SK-N-SH (cell line): ENCODE data around the gene KCNQ5. TPM values are rescaled to one million over a fixed set of nuclear protein-coding genes. Genes with fewer than 3 reads are reported as not detected.
A peak's percentile ranks its signal among the peaks of the same experiment; 100 is the strongest.

Experiments
- CTCF ChIA-PET: fragments of 300-600, 350-600 bp; formaldehyde crosslinking; extraction: SDS; loops from one replicate; lab custom pipeline; 2021; lab: Yijun Ruan, JAX
- POLR2A ChIA-PET: fragments of 350-600 bp; sonication (Branson Sonifier 250); formaldehyde crosslinking; extraction: SDS; loops from one replicate; lab custom pipeline; 2020; ENCODE audit warnings: antibody characterized with exemption, inconsistent platforms; lab: Yijun Ruan, JAX
- DNase-seq: peaks from one replicate; pipeline ENCODE4 v3.0.0; 2012
- H2AFZ ChIP-seq: fragments of 200-600 bp; sonication (generic); 2 replicates; pipeline ENCODE4 v1.8.1; 2016; ENCODE audit warnings: antibody characterized with exemption, mild to moderate bottlenecking, low read depth
- H3F3A ChIP-seq: fragments of 200-600 bp; sonication (generic); replicated peaks from 2 replicates; pipeline ENCODE3; 2016; ENCODE audit warnings: antibody characterized with exemption, mild to moderate bottlenecking; ENCODE audit not compliant: insufficient read depth
- H3K27ac ChIP-seq, 2 experiments: fragments of 200-500 bp in 1 of 2; fragments of 200-600 bp in 1 of 2; sonication (Bioruptor generic) in 1 of 2; sonication (generic), shearing (Covaris generic) in 1 of 2; 2 replicates each; pipeline versions ENCODE4 v1.5.1 to v1.6.1; 2014 to 2016; ENCODE audit warnings: low read depth in 2 of 2, inconsistent platforms in 1 of 2, low read length in 1 of 2, mild to moderate bottlenecking in 1 of 2, mixed read lengths in 1 of 2
- H3K27me3 ChIP-seq: fragments of 200-600 bp; sonication (generic), shearing (Covaris generic); 2 replicates; pipeline ENCODE4 v1.6.1; 2016; ENCODE audit warnings: mixed run types; ENCODE audit not compliant: insufficient read depth
- H3K36me3 ChIP-seq, 2 experiments: fragments of 200-500 bp in 1 of 2; fragments of 200-600 bp in 1 of 2; sonication (Bioruptor generic) in 1 of 2; sonication (generic) in 1 of 2; replicated peaks in 1 of 2; 2 replicates each; pipeline versions ENCODE3 to v1.5.1; 2014 to 2016; ENCODE audit warnings: low read length in 1 of 2, mild to moderate bottlenecking in 1 of 2; ENCODE audit not compliant: insufficient read depth in 2 of 2, control insufficient read depth in 1 of 2
- H3K4me1 ChIP-seq, 2 experiments: fragments of 200-500 bp in 1 of 2; fragments of 200-600 bp in 1 of 2; sonication (Bioruptor generic) in 1 of 2; sonication (generic), shearing (Covaris generic) in 1 of 2; 2 replicates each; pipeline versions ENCODE4 v1.5.1 to v1.6.1; 2014 to 2016; ENCODE audit warnings: low read depth in 1 of 2, low read length in 1 of 2, mixed run types in 1 of 2; ENCODE audit not compliant: insufficient read depth in 2 of 2, control insufficient read depth in 1 of 2
- H3K4me2 ChIP-seq: fragments of 200-600 bp; sonication (generic), shearing (Covaris generic); 2 replicates; pipeline ENCODE4 v1.6.1; 2017; ENCODE audit warnings: mixed run types
- H3K4me3 ChIP-seq, 2 experiments: fragments of 200-500 bp in 1 of 2; fragments of 200-600 bp in 1 of 2; sonication (Bioruptor generic) in 1 of 2; sonication (generic), shearing (Covaris generic) in 1 of 2; 2 replicates each; pipeline versions ENCODE4 v1.5.1 to v1.8.1; 2014 to 2016; ENCODE audit warnings: low read depth in 2 of 2, inconsistent platforms in 1 of 2, low read length in 1 of 2, mild to moderate bottlenecking in 1 of 2, mixed read lengths in 1 of 2, moderate library complexity in 1 of 2
- H3K79me2 ChIP-seq: fragments of 200-600 bp; sonication (generic); 2 replicates; pipeline ENCODE4 v1.8.1; 2017; ENCODE audit warnings: mild to moderate bottlenecking; ENCODE audit not compliant: insufficient read depth
- H3K9ac ChIP-seq: fragments of 200-600 bp; sonication (generic); 2 replicates; pipeline ENCODE4 v1.6.1; 2017; ENCODE audit warnings: mixed run types
- H3K9me2 ChIP-seq: fragments of 200-600 bp; sonication (generic); 2 replicates; pipeline ENCODE4 v1.6.1; 2017; ENCODE audit warnings: mixed run types
- H3K9me3 ChIP-seq: fragments of 200-600 bp; sonication (generic); 2 replicates; pipeline ENCODE4 v1.6.1; 2017; ENCODE audit warnings: mixed run types, mild to moderate bottlenecking, moderate library complexity
- H4K20me1 ChIP-seq: fragments of 200-600 bp; sonication (generic); 2 replicates; pipeline ENCODE4 v1.6.1; 2017; ENCODE audit warnings: mild to moderate bottlenecking, mixed run types; ENCODE audit not compliant: insufficient read depth
- CTCF ChIP-seq: fragments of 200-600 bp; sonication (generic); IDR thresholded peaks from 2 replicates; pipeline ENCODE4 v1.6.1; 2017; ENCODE audit warnings: antibody characterized with exemption, mild to moderate bottlenecking, moderate library complexity
- EP300 ChIP-seq, 2 experiments: IDR thresholded peaks; 2 replicates each; pipeline versions ENCODE4 v1.4.0 to v1.6.1; 2012; ENCODE audit warnings: borderline replicate concordance in 1 of 2, low read depth in 1 of 2, low read length in 1 of 2
- FOSL2 ChIP-seq: IDR thresholded peaks from 2 replicates; pipeline ENCODE4 v1.4.0; 2012; ENCODE audit warnings: low read depth, mild to moderate bottlenecking, moderate library complexity, borderline replicate concordance
- FOXJ3 ChIP-seq: sonication (generic); formaldehyde crosslinking; IDR thresholded peaks from 2 replicates; pipeline ENCODE4 v1.5.1; 2020; ENCODE audit warnings: mild to moderate bottlenecking, missing genetic modification reagents
- FOXM1 ChIP-seq: IDR thresholded peaks from 2 replicates; pipeline ENCODE4 v1.4.0; 2012; ENCODE audit warnings: low read depth, mild to moderate bottlenecking
- GABPA ChIP-seq: IDR thresholded peaks from 2 replicates; pipeline ENCODE4 v1.4.0; 2012; ENCODE audit warnings: low read depth, mild to moderate bottlenecking
- GATA2 ChIP-seq: sonication (generic); formaldehyde crosslinking; IDR thresholded peaks from 2 replicates; pipeline ENCODE4 v1.5.0; 2020; ENCODE audit warnings: mild to moderate bottlenecking, missing genetic modification reagents
- IRF3 ChIP-seq: fragments of 150-350 bp; IDR thresholded peaks from 2 replicates; pipeline ENCODE4 v1.6.1; 2016; ENCODE audit warnings: mild to moderate bottlenecking, low read depth, low read length
- MAX ChIP-seq: IDR thresholded peaks from 2 replicates; pipeline ENCODE4 v1.4.0; 2012; ENCODE audit warnings: low read depth
- NFIC ChIP-seq: IDR thresholded peaks from 2 replicates; pipeline ENCODE4 v1.4.0; 2012; ENCODE audit warnings: borderline replicate concordance
- RAD21 ChIP-seq: IDR thresholded peaks from 2 replicates; pipeline ENCODE4 v1.6.1; 2012; ENCODE audit warnings: mild to moderate bottlenecking, low read length
- RCOR1 ChIP-seq: fragments of 150-350 bp; IDR thresholded peaks from 2 replicates; pipeline ENCODE4 v1.6.1; 2017; ENCODE audit warnings: antibody characterized with exemption, low read length
- SIN3A ChIP-seq: IDR thresholded peaks from 2 replicates; pipeline ENCODE4 v1.6.1; 2012; ENCODE audit warnings: low read depth, mild to moderate bottlenecking, low read length, moderate library complexity, borderline replicate concordance
- TAF1 ChIP-seq: IDR thresholded peaks from 2 replicates; pipeline ENCODE4 v1.6.1; 2012; ENCODE audit warnings: low read depth, mild to moderate bottlenecking, low read length, moderate library complexity, borderline replicate concordance
- TEAD4 ChIP-seq: IDR thresholded peaks from 2 replicates; pipeline ENCODE4 v1.4.0; 2012; ENCODE audit warnings: mild to moderate bottlenecking, borderline replicate concordance; ENCODE audit not compliant: insufficient read depth
- USF2 ChIP-seq: fragments of 150-350 bp; IDR thresholded peaks from 2 replicates; pipeline ENCODE4 v1.6.1; 2017; ENCODE audit warnings: antibody characterized with exemption, low read length, low read depth, borderline replicate concordance
- YY1 ChIP-seq: IDR thresholded peaks from 2 replicates; pipeline ENCODE4 v1.4.0; 2012; ENCODE audit warnings: low read depth, mild to moderate bottlenecking
- ZBTB33 ChIP-seq: IDR thresholded peaks from 2 replicates; pipeline ENCODE4 v1.4.0; 2012; ENCODE audit warnings: low read depth, borderline replicate concordance
- WGBS: methylation state at CpG from one replicate; pipeline ENCODE4 v1.1.6; 2017; ENCODE audit warnings: low lambda C conversion rate; 5-methylcytosine and 5-hydroxymethylcytosine counted together
- polyA plus RNA-seq, 3 experiments: library from polyadenylated mRNA; depleted of rRNA; stranded (reverse); fragments of >200 nt; gene quantifications; 2 replicates each; pipeline ENCODE4 v1.2.3, GENCODE V29; 2012

The KCNQ5 gene
- polyA plus RNA-seq, 1 of the 3 experiments (the other 2 are of a cell fraction), result 3.2 TPM

- Histone ChIP-seq H3K36me3 (no peaks in the 10 kb centered on the region), H3K79me2 (peaks cover 60% of the 10 kb centered on the region), H3F3A (no peaks in the 10 kb centered on the region), H3K27ac (no peak overlapping the region), H2AFZ (no peak overlapping the region), H3K9me3 (no peaks in the 10 kb centered on the region), H4K20me1 (no peaks in the 10 kb centered on the region), H3K4me1 (peaks cover 2 to 27% of the 10 kb centered on the region in 2 experiments; a peak in 3 of 4 replicates), H3K9me2 (no peaks in the 10 kb centered on the region), H3K27me3 (no peaks in the 10 kb centered on the region), H3K9ac (no peak overlapping the region), H3K4me3 (no peak overlapping the region), H3K4me2 (no peak overlapping the region)
- DNase-seq, result no peak
- POLR2A ChIA-PET, result no interaction called here
- 98% methylated on average over 5 of the region's 5 CpGs for WGBS
- TF ChIP-seq YY1 (no peak), MAX (no peak), RCOR1 (no peak), FOXM1 (no peak), ZBTB33 (no peak), SIN3A (no peak), GABPA (no peak), USF2 (no peak), CTCF (no peak), RAD21 (no peak), TEAD4 (no peak), TAF1 (no peak)
- CTCF ChIA-PET, result no interaction called here
Measured at GRCh38 chr6:72869621-72870020, 247.8 kb downstream of the KCNQ5 start.

GRCh38 chr6:72873433-72873832 is 251.6 kb downstream of the KCNQ5 start:
- Histone ChIP-seq H3K27me3 (no peaks in the 10 kb centered on the region), H3K27ac (no peak overlapping the region; a peak in 1 of 4 replicates), H2AFZ (no peak overlapping the region), H3K36me3 (no peaks in the 10 kb centered on the region), H4K20me1 (no peaks in the 10 kb centered on the region), H3K9ac (no peak overlapping the region), H3K9me2 (no peaks in the 10 kb centered on the region), H3K4me2 (no peak overlapping the region; the same call in 1 of the 2 replicates), H3K9me3 (no peaks in the 10 kb centered on the region), H3K79me2 (peaks cover 42% of the 10 kb centered on the region), H3F3A (no peaks in the 10 kb centered on the region), H3K4me1 (peaks cover 2 to 17% of the 10 kb centered on the region in 2 experiments; a peak in 3 of 4 replicates), H3K4me3 (no peak overlapping the region)
- ChIA-PET POLR2A (no interaction called here), CTCF (interaction anchor here (0.6 to 0.9 kb wide), 2 partner anchors 10 to 919 kb away, joined by 3 to 4 read pairs; no protein-coding TSS in a partner anchor)
- WGBS, result 72% methylated on average over 1 of the region's 1 CpG
- no peak for DNase-seq
- TF ChIP-seq FOSL2 (no peak), GATA2 (CRISPR knock-in tag) (peak; percentile 24; the same call in 1 of the 2 replicates), EP300 (IDR thresholded peaks at IDR 0.05; ENCODE audit: borderline replicate concordance in 1 of 2, low read depth in 1 of 2, low read length in 1 of 2) (peak in 1 of 2 experiments; percentile 59; a peak in 1 of 4 replicates), ZBTB33 (no peak), YY1 (no peak), IRF3 (no peak), FOXM1 (no peak), FOXJ3 (CRISPR knock-in tag) (no peak), NFIC (no peak), GABPA (no peak)
